Measurements from ENCODE around the gene VPS13C. TPM values are rescaled to one million over a fixed set of nuclear protein-coding genes. Genes with fewer than 3 reads are reported as not detected.

Gene VPS13C
- total and polyA plus RNA-seq, 2 donors (not counting 1 experiment from before 2014, with no cell fraction given), result 40.0 to 236 TPM

GRCh38 chr15:62104401-62104800 lies 44.2 kb upstream of the VPS13C start:
- H4K20me1 ChIP-seq (ENCODE audit: control insufficient read depth, insufficient read depth, low read length, poor library complexity, severe bottlenecking), result no peaks in the 10 kb centered on the region
- H2AFZ ChIP-seq (ENCODE audit: insufficient read depth, low read depth, low read length, poor library complexity, severe bottlenecking), result no peak overlapping the region
- WGBS (ENCODE audit: insufficient coverage), result 87% methylated on average over 2 of the region's 3 CpGs
- no peak for DNase-seq
- no peak overlapping the region for H3K27ac ChIP-seq (ENCODE audit: low read length in 2 of 2)
- H3K4me1 ChIP-seq (ENCODE audit: control insufficient read depth in 2 of 2, insufficient read depth in 2 of 2, low read length in 2 of 2), result no peaks in the 10 kb centered on the region
- no peaks in the 10 kb centered on the region for H3K9me3 ChIP-seq (ENCODE audit: control extremely low read depth in 1 of 3, control insufficient read depth in 2 of 3, insufficient read depth in 1 of 3, low read length in 2 of 3)
- no peaks in the 10 kb centered on the region for H3K9me3 Mint-ChIP-seq (ENCODE audit: insufficient read depth)
- no peak for ATAC-seq (ENCODE audit: low read depth)
- H3K27ac Mint-ChIP-seq, result no peak overlapping the region
- H3K4me1 Mint-ChIP-seq, result no peaks in the 10 kb centered on the region
- no peaks in the 10 kb centered on the region for H3K27me3 ChIP-seq (replicated peaks in 1 of 4; ENCODE audit: control extremely low read depth in 1 of 4, control insufficient read depth in 3 of 4, insufficient read depth in 4 of 4, low read length in 3 of 4)
- TF ChIP-seq CTCF (IDR thresholded peaks at IDR 0.05), result no peak
- TF ChIP-seq EZH2 (IDR thresholded peaks at IDR 0.05; ENCODE audit: borderline replicate concordance, insufficient read depth, low read depth, low read length, poor library complexity, severe bottlenecking), result no peak
- H3K9ac ChIP-seq (ENCODE audit: low read length), result no peak overlapping the region
- no peaks in the 10 kb centered on the region for H3K79me2 ChIP-seq (ENCODE audit: control insufficient read depth, insufficient read depth, low read length)
- peaks cover 12% of the 10 kb centered on the region for H3K27me3 Mint-ChIP-seq
- H3K36me3 ChIP-seq (replicated peaks in 1 of 2; ENCODE audit: control extremely low read depth in 1 of 2, control insufficient read depth in 1 of 2, extremely low read depth in 1 of 2, insufficient read depth in 2 of 2, low read length in 1 of 2), result no peaks in the 10 kb centered on the region
- H3K4me3 ChIP-seq (ENCODE audit: control extremely low read depth in 1 of 5, extremely low read depth in 1 of 5, insufficient read depth in 1 of 5, low read depth in 2 of 5, low read length in 4 of 5), result no peak overlapping the region
- intact Hi-C loops (cut with micrococcal nuclease), result no loop called here
- no peak overlapping the region for H3K4me2 ChIP-seq (replicated peaks; ENCODE audit: low read depth, low read length, poor library complexity, severe bottlenecking)
- CTCF ChIA-PET, result no interaction called here
- no peak overlapping the region for H3K4me3 Mint-ChIP-seq
- POLR2A ChIA-PET, result no interaction called here

- CTCF ChIA-PET, result no interaction called here
- Histone ChIP-seq H3K36me3 (replicated peaks in 1 of 2; ENCODE audit: control extremely low read depth in 1 of 2, control insufficient read depth in 1 of 2, extremely low read depth in 1 of 2, insufficient read depth in 2 of 2, low read length in 1 of 2) (no peaks in the 10 kb centered on the region), H3K27me3 (replicated peaks in 1 of 4; ENCODE audit: control extremely low read depth in 1 of 4, control insufficient read depth in 3 of 4, insufficient read depth in 4 of 4, low read length in 3 of 4) (no peaks in the 10 kb centered on the region), H3K79me2 (ENCODE audit: control insufficient read depth, insufficient read depth, low read length) (no peaks in the 10 kb centered on the region), H4K20me1 (ENCODE audit: control insufficient read depth, insufficient read depth, low read length, poor library complexity, severe bottlenecking) (no peaks in the 10 kb centered on the region), H3K9ac (ENCODE audit: low read length) (no peak overlapping the region), H3K27ac (ENCODE audit: low read length in 2 of 2) (no peak overlapping the region), H3K9me3 (ENCODE audit: control extremely low read depth in 1 of 3, control insufficient read depth in 2 of 3, insufficient read depth in 1 of 3, low read length in 2 of 3) (no peaks in the 10 kb centered on the region), H3K4me1 (ENCODE audit: control insufficient read depth in 2 of 2, insufficient read depth in 2 of 2, low read length in 2 of 2) (no peaks in the 10 kb centered on the region), H2AFZ (ENCODE audit: insufficient read depth, low read depth, low read length, poor library complexity, severe bottlenecking) (no peak overlapping the region), H3K4me2 (replicated peaks; ENCODE audit: low read depth, low read length, poor library complexity, severe bottlenecking) (no peak overlapping the region), H3K4me3 (ENCODE audit: control extremely low read depth in 1 of 5, extremely low read depth in 1 of 5, insufficient read depth in 1 of 5, low read depth in 2 of 5, low read length in 4 of 5) (no peak overlapping the region)
- Mint-ChIP-seq H3K9me3 (ENCODE audit: insufficient read depth) (no peaks in the 10 kb centered on the region), H3K4me1 (no peaks in the 10 kb centered on the region), H3K4me3 (no peak overlapping the region), H3K27ac (no peak overlapping the region), H3K27me3 (peaks cover 16% of the 10 kb centered on the region)
- ATAC-seq (ENCODE audit: low read depth), result no peak
- WGBS (ENCODE audit: insufficient coverage), result 96% methylated on average over 7 of the region's 7 CpGs
- intact Hi-C loops (cut with micrococcal nuclease), result no loop called here
- POLR2A ChIA-PET, result no interaction called here
- no peak for DNase-seq
- no peak for TF ChIP-seq CTCF (IDR thresholded peaks at IDR 0.05)
- TF ChIP-seq EZH2 (IDR thresholded peaks at IDR 0.05; ENCODE audit: borderline replicate concordance, insufficient read depth, low read depth, low read length, poor library complexity, severe bottlenecking), result no peak
Observed at GRCh38 chr15:62103431-62103830, 43.2 kb upstream of the VPS13C start.
